Breast epithelium (tissue), 3 donors: Measurements from ENCODE around the gene REC114.

Experiments
- CTCF ChIP-seq, 3 donors: fragments of 450-650 bp; IDR thresholded peaks; one replicate each; pipeline ENCODE4 v1.5.1; 2016 to 2017; ENCODE audit warnings: antibody characterized with exemption in 3 of 3, mild to moderate bottlenecking in 3 of 3, moderate library complexity in 3 of 3
- POLR2A ChIP-seq: fragments of 450-650 bp; IDR thresholded peaks from one replicate; pipeline ENCODE4 v1.6.1; 2016; ENCODE audit warnings: antibody characterized with exemption, mild to moderate bottlenecking, moderate library complexity

- TF ChIP-seq POLR2A (no peak), CTCF (IDR thresholded peaks at IDR 0.05) (no peak)
These were observed 150.5 kb downstream of the REC114 start for GRCh38 chr15:73593304-73594074.
